Measurements from ENCODE around the gene SIPA1L3.

DNA sequence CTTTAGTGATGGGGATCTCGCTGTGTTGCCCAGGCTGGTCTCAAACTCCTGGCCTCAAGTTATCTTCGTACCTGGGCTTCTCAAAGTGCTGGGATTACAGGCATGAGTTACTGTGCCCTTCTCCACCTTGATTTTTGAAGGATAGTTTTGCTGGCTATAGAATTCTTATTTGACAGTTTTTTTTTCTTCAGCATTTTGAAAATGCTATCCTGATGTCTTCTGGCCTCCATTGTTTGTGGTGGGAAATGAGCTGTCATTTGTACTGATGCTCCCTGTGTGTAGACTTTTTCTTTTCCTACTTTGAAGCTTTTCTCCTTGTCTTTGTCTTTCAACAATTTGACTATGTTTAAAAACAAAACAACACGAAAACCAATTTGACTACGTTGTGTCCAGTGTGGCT lies 54.2 kb downstream of the SIPA1L3 start:
- TF ChIP-seq, protein P1, sequence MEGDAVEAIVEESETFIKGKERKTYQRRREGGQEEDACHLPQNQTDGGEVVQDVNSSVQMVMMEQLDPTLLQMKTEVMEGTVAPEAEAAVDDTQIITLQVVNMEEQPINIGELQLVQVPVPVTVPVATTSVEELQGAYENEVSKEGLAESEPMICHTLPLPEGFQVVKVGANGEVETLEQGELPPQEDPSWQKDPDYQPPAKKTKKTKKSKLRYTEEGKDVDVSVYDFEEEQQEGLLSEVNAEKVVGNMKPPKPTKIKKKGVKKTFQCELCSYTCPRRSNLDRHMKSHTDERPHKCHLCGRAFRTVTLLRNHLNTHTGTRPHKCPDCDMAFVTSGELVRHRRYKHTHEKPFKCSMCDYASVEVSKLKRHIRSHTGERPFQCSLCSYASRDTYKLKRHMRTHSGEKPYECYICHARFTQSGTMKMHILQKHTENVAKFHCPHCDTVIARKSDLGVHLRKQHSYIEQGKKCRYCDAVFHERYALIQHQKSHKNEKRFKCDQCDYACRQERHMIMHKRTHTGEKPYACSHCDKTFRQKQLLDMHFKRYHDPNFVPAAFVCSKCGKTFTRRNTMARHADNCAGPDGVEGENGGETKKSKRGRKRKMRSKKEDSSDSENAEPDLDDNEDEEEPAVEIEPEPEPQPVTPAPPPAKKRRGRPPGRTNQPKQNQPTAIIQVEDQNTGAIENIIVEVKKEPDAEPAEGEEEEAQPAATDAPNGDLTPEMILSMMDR (IDR thresholded peaks at IDR 0.05; ENCODE audit: low read length) = no peak
- TF ChIP-seq EZH2 (IDR thresholded peaks at IDR 0.05; ENCODE audit: borderline replicate concordance, low read length) = no peak

Data from OCI-LY1 (cell line).